ENCODE results near the gene PPOX. TPM values are rescaled to one million over a fixed set of nuclear protein-coding genes. Genes with fewer than 3 reads are reported as not detected.

Gene PPOX
- total RNA-seq, 2 donors from 2014 or later: 18.2 to 33.6 TPM

DNA sequence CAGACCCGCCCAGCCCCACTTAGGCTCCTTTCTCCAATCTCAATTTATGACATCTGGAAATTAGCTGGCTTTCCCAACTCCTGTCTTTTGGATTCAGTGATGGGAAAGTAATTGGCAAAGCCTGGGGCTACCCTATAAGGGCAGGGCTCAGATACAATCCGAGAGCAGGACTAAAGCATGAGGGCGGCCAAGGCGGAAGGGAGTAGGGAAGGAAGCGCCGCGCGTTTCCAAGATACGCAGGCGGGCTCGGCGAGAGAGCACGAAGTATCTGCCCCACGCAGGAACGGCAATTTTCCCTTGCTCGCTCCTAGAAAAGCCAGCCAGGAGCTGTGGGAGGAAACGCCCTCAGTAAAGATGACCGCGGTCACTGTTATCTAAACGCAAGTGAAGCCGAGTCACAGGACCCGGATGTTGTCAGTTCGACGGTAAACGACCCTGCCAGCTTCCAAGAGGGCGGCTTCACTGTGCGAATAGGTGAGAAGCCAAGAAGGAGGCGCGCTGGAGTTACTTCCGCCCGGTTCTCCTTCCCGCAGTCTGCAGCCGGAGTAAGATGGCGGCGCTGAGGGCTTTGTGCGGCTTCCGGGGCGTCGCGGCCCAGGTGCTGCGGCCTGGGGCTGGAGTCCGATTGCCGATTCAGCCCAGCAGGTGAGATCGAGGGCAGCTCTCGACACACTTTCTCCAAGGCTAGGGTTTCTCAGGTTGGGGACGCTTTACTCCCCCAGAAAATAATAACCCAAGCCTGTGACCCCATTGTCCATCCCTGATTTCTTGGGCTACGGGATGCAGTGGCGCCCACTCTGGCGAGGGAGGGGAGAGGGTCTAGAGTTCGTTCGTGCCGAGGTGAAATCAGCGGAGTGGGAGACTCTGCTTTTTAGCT is 35.8 kb downstream of the PPOX start, which contains the start of gene NDUFS2:
NDUFS2 (plus strand) TSS at position 532 of the 877 bp plus-strand sequence; CDS start at position 551, 19 bp downstream.
- peaks cover 7% of the 10 kb centered on the region for H3K36me3 ChIP-seq
- peak within 1 kb of the TSS; percentile 86 for H3K4me3 ChIP-seq
- peaks cover 13 to 41% of the 10 kb centered on the region in 2 donors for H3K4me1 ChIP-seq (ENCODE audit: control insufficient read depth in 1 of 2, low read depth in 2 of 2)
- H3K9me3 ChIP-seq: no peaks in the 10 kb centered on the region
- peak; percentile 94 for ATAC-seq (ENCODE audit: insufficient number of reproducible peaks, low FRiP score, low read depth)
- H3K27me3 ChIP-seq (replicated peaks; ENCODE audit: insufficient read depth): no peaks in the 10 kb centered on the region
- TF ChIP-seq, protein P1, sequence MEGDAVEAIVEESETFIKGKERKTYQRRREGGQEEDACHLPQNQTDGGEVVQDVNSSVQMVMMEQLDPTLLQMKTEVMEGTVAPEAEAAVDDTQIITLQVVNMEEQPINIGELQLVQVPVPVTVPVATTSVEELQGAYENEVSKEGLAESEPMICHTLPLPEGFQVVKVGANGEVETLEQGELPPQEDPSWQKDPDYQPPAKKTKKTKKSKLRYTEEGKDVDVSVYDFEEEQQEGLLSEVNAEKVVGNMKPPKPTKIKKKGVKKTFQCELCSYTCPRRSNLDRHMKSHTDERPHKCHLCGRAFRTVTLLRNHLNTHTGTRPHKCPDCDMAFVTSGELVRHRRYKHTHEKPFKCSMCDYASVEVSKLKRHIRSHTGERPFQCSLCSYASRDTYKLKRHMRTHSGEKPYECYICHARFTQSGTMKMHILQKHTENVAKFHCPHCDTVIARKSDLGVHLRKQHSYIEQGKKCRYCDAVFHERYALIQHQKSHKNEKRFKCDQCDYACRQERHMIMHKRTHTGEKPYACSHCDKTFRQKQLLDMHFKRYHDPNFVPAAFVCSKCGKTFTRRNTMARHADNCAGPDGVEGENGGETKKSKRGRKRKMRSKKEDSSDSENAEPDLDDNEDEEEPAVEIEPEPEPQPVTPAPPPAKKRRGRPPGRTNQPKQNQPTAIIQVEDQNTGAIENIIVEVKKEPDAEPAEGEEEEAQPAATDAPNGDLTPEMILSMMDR (IDR thresholded peaks at IDR 0.05): no peak
- peak within 1 kb of the TSS; percentile 94 to 99 for H3K27ac ChIP-seq
- DNase-seq (ENCODE audit: low spot score): peak; percentile 95

DNA sequence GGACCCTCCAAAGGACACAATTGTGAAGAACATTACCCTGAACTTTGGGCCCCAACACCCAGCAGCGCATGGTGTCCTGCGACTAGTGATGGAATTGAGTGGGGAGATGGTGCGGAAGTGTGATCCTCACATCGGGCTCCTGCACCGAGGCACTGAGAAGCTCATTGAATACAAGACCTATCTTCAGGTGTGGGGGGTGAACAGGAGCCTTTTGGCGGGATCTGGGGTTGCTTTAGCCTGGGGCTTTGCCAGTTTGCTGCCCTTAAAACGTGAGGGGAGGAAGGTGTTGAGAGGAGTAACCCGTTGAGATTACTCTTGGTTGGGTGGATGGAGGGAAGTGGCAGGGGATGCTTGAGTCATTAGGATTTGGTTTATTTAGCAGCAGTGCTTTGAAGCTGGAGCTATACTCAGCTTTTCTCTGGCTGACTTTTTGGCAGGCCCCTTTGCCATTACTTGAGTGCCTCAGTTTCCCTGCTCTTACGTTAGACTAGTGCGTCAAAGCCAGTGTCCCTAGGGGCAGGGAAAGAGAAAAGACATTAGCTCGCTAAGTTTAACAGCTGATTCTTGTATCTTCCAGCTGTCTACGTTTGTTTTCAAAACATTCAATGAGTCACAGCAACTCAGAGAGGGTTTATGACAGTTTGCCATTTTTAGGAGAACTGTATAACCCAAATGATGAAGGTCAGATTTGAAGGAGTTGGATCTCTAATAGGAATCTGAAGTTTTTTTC is 40.4 kb downstream of the PPOX start:
- ATAC-seq (ENCODE audit: insufficient number of reproducible peaks, low FRiP score, low read depth): no peak
- Histone ChIP-seq H3K27ac (no peak overlapping the region), H3K4me3 (no peak overlapping the region), H3K27me3 (replicated peaks; ENCODE audit: insufficient read depth) (no peaks in the 10 kb centered on the region), H3K36me3 (peaks cover 31% of the 10 kb centered on the region), H3K9me3 (no peaks in the 10 kb centered on the region), H3K4me1 (ENCODE audit: control insufficient read depth in 1 of 2, low read depth in 2 of 2) (peaks cover 11 to 19% of the 10 kb centered on the region in 2 donors)
- DNase-seq (ENCODE audit: low spot score): no peak
- TF ChIP-seq, protein P1 (IDR thresholded peaks at IDR 0.05): no peak

DNA sequence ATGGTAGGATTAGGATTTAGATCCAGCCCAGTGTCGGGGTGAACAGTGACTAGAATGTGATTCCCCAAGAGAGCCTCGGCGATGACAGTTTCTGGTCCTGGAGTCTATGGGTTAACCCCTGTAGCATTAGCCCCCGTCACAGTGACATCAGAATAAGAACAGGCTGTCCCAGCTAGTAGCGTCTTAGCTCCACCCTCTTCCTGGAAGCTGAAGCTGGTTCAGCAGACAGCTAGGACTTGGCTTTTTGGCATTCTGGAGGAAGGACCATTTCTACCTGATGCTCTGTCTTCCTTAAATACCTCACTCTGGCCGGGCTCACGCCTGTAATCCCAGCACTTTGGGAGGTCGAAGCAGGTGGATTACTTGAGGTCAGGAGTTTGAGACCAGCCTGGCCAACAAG is 40.9 kb downstream of the PPOX start:
- Histone ChIP-seq H3K4me3 (no peak overlapping the region), H3K36me3 (peaks cover 36% of the 10 kb centered on the region), H3K27me3 (replicated peaks; ENCODE audit: insufficient read depth) (no peaks in the 10 kb centered on the region), H3K27ac (no peak overlapping the region), H3K4me1 (ENCODE audit: control insufficient read depth in 1 of 2, low read depth in 2 of 2) (peaks cover 11 to 18% of the 10 kb centered on the region in 2 donors), H3K9me3 (no peaks in the 10 kb centered on the region)
- ATAC-seq (ENCODE audit: insufficient number of reproducible peaks, low FRiP score, low read depth): peak; percentile 66
- DNase-seq (ENCODE audit: low spot score): no peak
- TF ChIP-seq, protein P1 (IDR thresholded peaks at IDR 0.05): no peak

GRCh38 chr1:161209790-161210409 is 43.7 kb downstream of the PPOX start:
- Histone ChIP-seq H3K4me1 (ENCODE audit: control insufficient read depth in 1 of 2, low read depth in 2 of 2) (peaks cover 3 to 7% of the 10 kb centered on the region in 2 donors), H3K27ac (no peak overlapping the region), H3K4me3 (no peak overlapping the region), H3K27me3 (replicated peaks; ENCODE audit: insufficient read depth) (no peaks in the 10 kb centered on the region), H3K36me3 (peaks cover 62% of the 10 kb centered on the region), H3K9me3 (no peaks in the 10 kb centered on the region)
- DNase-seq (ENCODE audit: low spot score) (no peak), ATAC-seq (ENCODE audit: insufficient number of reproducible peaks, low FRiP score, low read depth) (no peak)
- TF ChIP-seq, protein P1 (IDR thresholded peaks at IDR 0.05): peak; percentile 83

All from thoracic aorta (tissue), 2 donors.